Endodermal cell (in vitro differentiated cells): ENCODE data around the gene FMO3. TPM values are rescaled to one million over a fixed set of nuclear protein-coding genes. Genes with fewer than 3 reads are reported as not detected.

Experiments
- DNase-seq: peaks from one replicate; pipeline ENCODE4 v3.0.0-alpha.2; 2017
- H3K27ac ChIP-seq: 2 replicates; pipeline ENCODE4 v1.5.1; 2013; ENCODE audit warnings: mild to moderate bottlenecking, low read depth, low read length, moderate library complexity
- H3K27me3 ChIP-seq: 2 replicates; pipeline ENCODE4 v1.6.1; 2013; ENCODE audit warnings: mild to moderate bottlenecking, low read length, moderate library complexity; ENCODE audit not compliant: insufficient read depth, control insufficient read depth, poor library complexity, severe bottlenecking
- H3K36me3 ChIP-seq: 2 replicates; pipeline ENCODE4 v1.7.0; 2013; ENCODE audit warnings: mild to moderate bottlenecking, low read length, moderate library complexity; ENCODE audit not compliant: control insufficient read depth, insufficient read depth
- H3K4me1 ChIP-seq: one replicate; pipeline ENCODE4 v1.7.0; 2013; ENCODE audit warnings: low read length; ENCODE audit not compliant: control insufficient read depth, insufficient read depth
- H3K4me3 ChIP-seq: 2 replicates; pipeline ENCODE4 v1.5.1; 2013; ENCODE audit warnings: mild to moderate bottlenecking, low read length, moderate library complexity
- H3K9ac ChIP-seq: 2 replicates; pipeline ENCODE4 v1.6.1; 2013; ENCODE audit warnings: mild to moderate bottlenecking, low read length, moderate library complexity; ENCODE audit not compliant: poor library complexity, severe bottlenecking; ENCODE audit errors: extremely low read depth
- H3K9me3 ChIP-seq: 2 replicates; pipeline ENCODE4 v1.6.1; 2013; ENCODE audit warnings: mild to moderate bottlenecking, low read length, moderate library complexity; ENCODE audit not compliant: control insufficient read depth
- H3K27ac Mint-ChIP-seq: 2 replicates; pipeline ENCODE4 v1.8.0; 2020; ENCODE audit warnings: mixed read lengths
- H3K27me3 Mint-ChIP-seq: 2 replicates; pipeline ENCODE4 v1.8.0; 2021; ENCODE audit warnings: mild to moderate bottlenecking, mixed read lengths; ENCODE audit not compliant: insufficient read depth
- H3K36me3 Mint-ChIP-seq: 2 replicates; pipeline ENCODE4 v1.8.0; 2020; ENCODE audit warnings: low read depth, mixed read lengths
- H3K4me1 Mint-ChIP-seq: 2 replicates; pipeline ENCODE4 v1.8.0; 2020; ENCODE audit warnings: mixed read lengths
- H3K4me3 Mint-ChIP-seq: 2 replicates; pipeline ENCODE4 v1.8.0; 2020; ENCODE audit warnings: mild to moderate bottlenecking, moderate library complexity, mixed read lengths
- H3K9me3 Mint-ChIP-seq: 2 replicates; pipeline ENCODE4 v1.8.0; 2020; ENCODE audit warnings: mild to moderate bottlenecking, mixed read lengths
- CTCF ChIP-seq: fragments of 200-600 bp; sonication (generic); conservative IDR thresholded peaks from 2 replicates; pipeline ENCODE4 v1.5.0; 2021; ENCODE audit warnings: antibody characterized with exemption, mild to moderate bottlenecking
- WGBS, 2 experiments: methylation state at CpG; one replicate each; pipeline versions ENCODE4 v1.1.5 to v1.1.7; 2013; ENCODE audit warnings: missing lambda C conversion rate in 2 of 2, mixed read lengths in 1 of 2; ENCODE audit not compliant: insufficient coverage in 1 of 2, insufficient read length in 1 of 2; 5-methylcytosine and 5-hydroxymethylcytosine counted together
- total RNA-seq, 2 donors: library from RNA; stranded (reverse); fragmentation: NEBNext Ultra II Directional in 1 of 2; extraction: Animal tissue kit (Norgen Biotek cat#: 25700) in 1 of 2; gene quantifications; 2 replicates in 1 of 2; 3 replicates in 1 of 2; pipeline ENCODE4 v1.2.1, GENCODE V29; 2021

FMO3 gene
- total RNA-seq, 2 donors from 2014 or later: not detected

GRCh38 chr1:171115280-171115897 lies 24.7 kb downstream of the FMO3 start:
- Mint-ChIP-seq H3K4me3 (no peak overlapping the region), H3K27ac (no peak overlapping the region), H3K4me1 (no peaks in the 10 kb centered on the region), H3K9me3 (no peaks in the 10 kb centered on the region), H3K27me3 (no peaks in the 10 kb centered on the region), H3K36me3 (no peaks in the 10 kb centered on the region)
- Histone ChIP-seq H3K4me1 (no peaks in the 10 kb centered on the region), H3K36me3 (no peaks in the 10 kb centered on the region), H3K4me3 (no peak overlapping the region), H3K9me3 (no peaks in the 10 kb centered on the region), H3K27me3 (no peaks in the 10 kb centered on the region), H3K27ac (no peak overlapping the region), H3K9ac (no peak overlapping the region)
- WGBS, 2 experiments: 81 to 100% methylated on average over 1 to 2 of the region's 2 CpGs
- no peak for DNase-seq
- TF ChIP-seq CTCF: no peak

GRCh38 chr1:171116676-171117075 lies 26.0 kb downstream of the FMO3 start:
- Histone ChIP-seq H3K9me3 (no peaks in the 10 kb centered on the region), H3K4me3 (no peak overlapping the region), H3K27ac (no peak overlapping the region), H3K9ac (no peak overlapping the region), H3K27me3 (no peaks in the 10 kb centered on the region), H3K36me3 (no peaks in the 10 kb centered on the region), H3K4me1 (no peaks in the 10 kb centered on the region)
- 96% methylated on average over 1 of the region's 1 CpG; no CpG with 5 or more reads in 1 of the 2 experiments for WGBS, 2 experiments
- H3K4me1 Mint-ChIP-seq: no peaks in the 10 kb centered on the region
- DNase-seq: no peak
- TF ChIP-seq CTCF: no peak
- H3K27me3 Mint-ChIP-seq: peaks cover 2% of the 10 kb centered on the region
- H3K4me3 Mint-ChIP-seq: no peak overlapping the region
- H3K27ac Mint-ChIP-seq: no peak overlapping the region
- no peaks in the 10 kb centered on the region for H3K36me3 Mint-ChIP-seq
- no peaks in the 10 kb centered on the region for H3K9me3 Mint-ChIP-seq

- Mint-ChIP-seq H3K4me1 (no peaks in the 10 kb centered on the region), H3K9me3 (no peaks in the 10 kb centered on the region), H3K36me3 (no peaks in the 10 kb centered on the region), H3K4me3 (no peak overlapping the region), H3K27ac (no peak overlapping the region), H3K27me3 (peaks cover 2% of the 10 kb centered on the region)
- Histone ChIP-seq H3K9ac (no peak overlapping the region), H3K36me3 (no peaks in the 10 kb centered on the region), H3K27me3 (no peaks in the 10 kb centered on the region), H3K4me1 (no peaks in the 10 kb centered on the region), H3K27ac (no peak overlapping the region), H3K9me3 (no peaks in the 10 kb centered on the region), H3K4me3 (no peak overlapping the region)
- WGBS, 2 experiments: 86 to 93% methylated on average over 6 of the region's 6 CpGs
- no peak for DNase-seq
- no peak for TF ChIP-seq CTCF
Observed at GRCh38 chr1:171117085-171117484, 26.4 kb downstream of the FMO3 start.
